Fibroblast of the aortic adventitia (primary cell): ENCODE results near the gene GAL3ST2. TPM values are rescaled to one million over a fixed set of nuclear protein-coding genes. Genes with fewer than 3 reads are reported as not detected.
A peak's percentile ranks its signal among the peaks of the same experiment; 100 is the strongest.

ENCODE experiments used
- DNase-seq: peaks from one replicate; pipeline ENCODE4 v3.0.0-alpha.2; 2010; ENCODE audit warnings: low read depth
- H3K4me3 ChIP-seq: 2 replicates; pipeline ENCODE4 v1.5.1; 2011; ENCODE audit warnings: low read depth, mild to moderate bottlenecking, control low read depth, low read length, moderate library complexity
- total RNA-seq: library from RNA; depleted of rRNA; stranded (reverse); fragments of >200 nt; gene quantifications from 2 replicates; pipeline ENCODE4 v1.2.3, GENCODE V29; 2012; ENCODE audit warnings: low replicate concordance
- TF ChIP-seq, protein P1 (sequence below): IDR thresholded peaks from 2 replicates; pipeline ENCODE4 v1.5.1; 2011; ENCODE audit warnings: mild to moderate bottlenecking, low read length, control low read depth, inconsistent platforms; ENCODE audit not compliant: insufficient read depth

Gene GAL3ST2
- total RNA-seq, 1 donor = not detected

- TF ChIP-seq, protein P1, sequence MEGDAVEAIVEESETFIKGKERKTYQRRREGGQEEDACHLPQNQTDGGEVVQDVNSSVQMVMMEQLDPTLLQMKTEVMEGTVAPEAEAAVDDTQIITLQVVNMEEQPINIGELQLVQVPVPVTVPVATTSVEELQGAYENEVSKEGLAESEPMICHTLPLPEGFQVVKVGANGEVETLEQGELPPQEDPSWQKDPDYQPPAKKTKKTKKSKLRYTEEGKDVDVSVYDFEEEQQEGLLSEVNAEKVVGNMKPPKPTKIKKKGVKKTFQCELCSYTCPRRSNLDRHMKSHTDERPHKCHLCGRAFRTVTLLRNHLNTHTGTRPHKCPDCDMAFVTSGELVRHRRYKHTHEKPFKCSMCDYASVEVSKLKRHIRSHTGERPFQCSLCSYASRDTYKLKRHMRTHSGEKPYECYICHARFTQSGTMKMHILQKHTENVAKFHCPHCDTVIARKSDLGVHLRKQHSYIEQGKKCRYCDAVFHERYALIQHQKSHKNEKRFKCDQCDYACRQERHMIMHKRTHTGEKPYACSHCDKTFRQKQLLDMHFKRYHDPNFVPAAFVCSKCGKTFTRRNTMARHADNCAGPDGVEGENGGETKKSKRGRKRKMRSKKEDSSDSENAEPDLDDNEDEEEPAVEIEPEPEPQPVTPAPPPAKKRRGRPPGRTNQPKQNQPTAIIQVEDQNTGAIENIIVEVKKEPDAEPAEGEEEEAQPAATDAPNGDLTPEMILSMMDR = no peak
- DNase-seq = no peak
- H3K4me3 ChIP-seq = no peak overlapping the region
Observed at GRCh38 chr2:241841181-241842066, 64.8 kb downstream of the GAL3ST2 start.

GRCh38 chr2:241842067-241842415 is 65.4 kb downstream of the GAL3ST2 start:
- DNase-seq = no peak
- no peak overlapping the region for H3K4me3 ChIP-seq
- TF ChIP-seq, protein P1 = no peak

GRCh38 chr2:241842620-241843211 is 66.1 kb downstream of the GAL3ST2 start:
- TF ChIP-seq, protein P1 = no peak
- H3K4me3 ChIP-seq = no peak overlapping the region
- DNase-seq = no peak

GRCh38 chr2:241843321-241844065 is 66.9 kb downstream of the GAL3ST2 start:
- H3K4me3 ChIP-seq = no peak overlapping the region
- TF ChIP-seq, protein P1 = no peak
- no peak for DNase-seq

DNA sequence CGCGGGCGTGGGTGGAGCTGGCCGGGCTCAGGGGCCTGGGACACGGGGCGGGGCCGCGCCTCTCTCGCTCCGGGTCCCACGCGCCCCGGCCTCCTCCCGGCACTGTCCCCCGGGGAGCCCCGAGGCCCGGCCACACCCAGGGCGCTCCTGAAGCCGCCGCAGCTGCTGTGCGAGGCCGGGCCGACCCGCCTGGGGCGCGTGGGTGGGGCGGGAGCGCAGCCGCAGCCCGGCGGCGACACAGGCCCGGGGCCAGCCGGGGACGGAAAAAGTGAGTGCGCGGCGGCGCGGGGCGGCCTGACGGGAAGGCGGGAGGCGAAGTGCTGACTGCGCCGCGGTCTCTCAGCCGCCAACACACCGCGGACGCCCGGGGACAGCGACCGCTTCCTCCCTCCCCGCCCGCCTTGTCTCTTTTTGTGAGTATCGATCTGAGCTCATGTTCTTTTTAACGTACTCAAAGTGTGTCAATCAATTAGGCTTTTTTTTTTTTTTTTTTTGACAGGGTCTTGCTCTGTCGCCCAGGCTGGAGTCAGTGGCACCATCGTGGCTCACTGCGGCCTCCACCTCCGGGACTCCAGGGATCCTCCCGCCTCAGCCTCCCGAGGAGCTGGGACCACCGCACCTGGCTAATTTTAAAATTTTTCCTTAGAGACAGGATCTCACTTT is 67.6 kb downstream of the GAL3ST2 start:
- TF ChIP-seq, protein P1 = no peak
- peak overlapping the region; percentile 55 for H3K4me3 ChIP-seq
- DNase-seq = peak; percentile 26

DNA sequence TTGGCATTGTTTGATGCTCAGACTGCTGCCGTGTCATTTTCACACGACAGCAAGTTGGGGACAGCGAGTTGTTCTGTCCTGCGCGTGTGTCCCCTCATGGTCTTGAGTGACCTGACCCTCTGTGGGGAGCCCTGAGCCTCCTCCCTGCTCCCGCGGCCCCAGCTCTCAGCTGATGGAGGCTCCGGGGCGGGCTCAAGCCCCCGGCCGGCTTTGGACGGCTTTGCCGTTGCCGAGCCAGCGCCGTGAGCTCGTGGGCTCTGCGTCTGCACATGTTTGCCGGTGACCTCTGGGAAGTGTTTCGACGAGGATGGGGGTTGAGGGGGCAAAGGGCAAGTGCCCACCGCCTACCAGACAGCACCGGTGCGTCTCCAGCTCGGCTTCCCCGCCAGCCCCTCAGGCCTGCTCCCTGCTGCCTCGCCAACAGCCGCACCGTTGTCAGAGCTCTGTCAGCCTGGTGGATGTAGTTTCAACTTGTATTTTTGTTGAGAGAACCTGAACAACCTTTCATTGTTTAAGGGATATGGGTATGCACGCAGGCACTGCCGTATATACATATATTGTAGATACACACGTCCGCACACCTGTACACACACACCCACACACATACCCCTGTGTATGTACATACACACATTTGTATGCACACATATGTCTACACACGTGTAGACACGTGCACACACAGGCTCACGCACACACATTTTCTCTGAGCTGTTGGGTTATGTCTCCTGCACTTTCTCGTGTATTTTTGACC is 68.4 kb downstream of the GAL3ST2 start:
- H3K4me3 ChIP-seq = no peak overlapping the region
- TF ChIP-seq, protein P1 = no peak
- DNase-seq = no peak
